ENCODE data around the gene ERMP1.
A peak's percentile ranks its signal among the peaks of the same experiment; 100 is the strongest.
"Not testable (repeated sequence)": the region's sequence is repeated elsewhere in the genome, so short reads cannot be mapped to it uniquely, and the experiment has no call there.

The ERMP1 gene, protein sequence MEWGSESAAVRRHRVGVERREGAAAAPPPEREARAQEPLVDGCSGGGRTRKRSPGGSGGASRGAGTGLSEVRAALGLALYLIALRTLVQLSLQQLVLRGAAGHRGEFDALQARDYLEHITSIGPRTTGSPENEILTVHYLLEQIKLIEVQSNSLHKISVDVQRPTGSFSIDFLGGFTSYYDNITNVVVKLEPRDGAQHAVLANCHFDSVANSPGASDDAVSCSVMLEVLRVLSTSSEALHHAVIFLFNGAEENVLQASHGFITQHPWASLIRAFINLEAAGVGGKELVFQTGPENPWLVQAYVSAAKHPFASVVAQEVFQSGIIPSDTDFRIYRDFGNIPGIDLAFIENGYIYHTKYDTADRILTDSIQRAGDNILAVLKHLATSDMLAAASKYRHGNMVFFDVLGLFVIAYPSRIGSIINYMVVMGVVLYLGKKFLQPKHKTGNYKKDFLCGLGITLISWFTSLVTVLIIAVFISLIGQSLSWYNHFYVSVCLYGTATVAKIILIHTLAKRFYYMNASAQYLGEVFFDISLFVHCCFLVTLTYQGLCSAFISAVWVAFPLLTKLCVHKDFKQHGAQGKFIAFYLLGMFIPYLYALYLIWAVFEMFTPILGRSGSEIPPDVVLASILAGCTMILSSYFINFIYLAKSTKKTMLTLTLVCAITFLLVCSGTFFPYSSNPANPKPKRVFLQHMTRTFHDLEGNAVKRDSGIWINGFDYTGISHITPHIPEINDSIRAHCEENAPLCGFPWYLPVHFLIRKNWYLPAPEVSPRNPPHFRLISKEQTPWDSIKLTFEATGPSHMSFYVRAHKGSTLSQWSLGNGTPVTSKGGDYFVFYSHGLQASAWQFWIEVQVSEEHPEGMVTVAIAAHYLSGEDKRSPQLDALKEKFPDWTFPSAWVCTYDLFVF

DNA sequence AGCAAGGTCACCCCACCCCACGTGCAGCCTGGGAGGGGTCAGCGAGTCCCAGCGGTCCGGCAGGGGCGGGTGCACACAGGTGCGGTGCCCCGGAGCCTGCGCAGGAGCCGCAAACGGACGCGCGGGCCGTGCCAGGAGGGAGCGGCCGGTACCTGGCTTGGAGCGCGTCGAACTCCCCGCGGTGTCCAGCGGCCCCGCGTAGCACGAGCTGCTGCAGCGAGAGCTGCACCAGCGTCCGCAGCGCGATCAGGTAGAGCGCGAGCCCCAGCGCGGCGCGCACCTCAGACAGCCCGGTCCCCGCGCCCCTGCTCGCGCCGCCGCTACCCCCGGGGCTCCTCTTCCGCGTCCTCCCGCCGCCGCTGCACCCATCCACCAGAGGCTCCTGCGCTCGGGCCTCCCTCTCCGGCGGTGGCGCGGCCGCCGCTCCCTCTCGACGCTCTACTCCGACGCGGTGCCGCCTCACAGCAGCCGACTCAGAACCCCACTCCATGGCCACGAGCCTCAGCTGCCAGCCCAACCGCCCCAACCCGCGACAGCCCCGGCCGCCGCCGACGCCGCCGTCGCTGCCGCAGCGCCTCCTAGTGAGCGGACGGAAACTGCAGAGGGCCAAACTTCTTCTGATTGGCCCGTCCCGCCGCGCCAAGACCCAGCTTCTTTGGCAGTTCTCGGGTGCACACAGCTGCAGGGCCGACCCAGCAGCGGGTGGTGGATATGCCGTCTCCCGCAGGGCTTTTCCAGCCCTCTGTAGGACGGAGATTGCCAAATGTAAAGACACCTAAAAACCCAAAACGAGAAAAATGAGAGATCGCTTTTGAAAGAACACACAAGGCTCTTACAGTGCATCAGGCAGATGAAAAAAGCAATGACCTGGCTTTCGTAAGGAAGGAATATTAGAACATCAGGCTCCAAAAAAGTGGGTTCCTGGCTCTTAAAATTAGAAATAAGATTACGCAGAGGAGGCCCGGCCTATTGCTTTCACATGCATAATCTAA, at the start of gene ERMP1:
Gene ERMP1 (minus strand): TSS at position 580 of the 992 bp plus-strand sequence. CDS start 90 bp downstream, at position 490.
- peak; percentile 91 for DNase-seq

DNA sequence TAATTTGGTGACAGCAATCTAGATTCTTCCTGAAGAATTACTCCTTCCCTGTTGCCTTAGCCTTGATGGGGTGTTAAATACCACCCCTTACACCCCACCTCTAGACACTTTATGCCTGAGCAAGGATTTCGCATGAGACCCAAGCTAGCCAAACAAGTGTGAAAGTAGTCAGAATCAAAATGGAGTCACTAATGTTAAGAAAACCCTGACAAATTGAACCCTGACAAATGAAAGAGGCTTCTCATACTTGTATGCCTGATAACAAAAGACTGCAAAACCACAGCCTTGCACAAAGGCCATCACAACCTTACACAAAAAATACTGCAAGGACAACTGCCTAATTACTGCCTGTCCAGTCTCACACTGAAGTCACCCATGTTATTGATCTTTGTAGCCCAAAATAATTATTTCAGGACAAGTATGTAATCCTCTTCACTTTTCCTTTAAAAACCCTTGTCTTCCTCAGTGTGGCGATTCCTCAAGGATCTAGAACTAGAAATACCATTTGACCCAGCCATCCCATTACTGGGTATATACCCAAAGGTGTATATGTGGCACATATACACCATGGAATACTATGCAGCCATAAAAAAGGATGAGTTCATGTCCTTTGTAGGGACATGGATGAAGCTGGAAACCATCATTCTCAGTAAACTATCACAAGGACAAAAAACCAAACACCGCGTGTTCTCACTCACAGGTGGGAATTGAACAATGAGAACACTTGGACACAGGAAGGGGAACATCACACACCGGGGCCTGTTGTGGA, 49.5 kb upstream of the ERMP1 start:
- not testable (repeated sequence) for DNase-seq

GRCh38 chr9:5879419-5880181, 46.7 kb upstream of the ERMP1 start:
- no peak for DNase-seq

DNA sequence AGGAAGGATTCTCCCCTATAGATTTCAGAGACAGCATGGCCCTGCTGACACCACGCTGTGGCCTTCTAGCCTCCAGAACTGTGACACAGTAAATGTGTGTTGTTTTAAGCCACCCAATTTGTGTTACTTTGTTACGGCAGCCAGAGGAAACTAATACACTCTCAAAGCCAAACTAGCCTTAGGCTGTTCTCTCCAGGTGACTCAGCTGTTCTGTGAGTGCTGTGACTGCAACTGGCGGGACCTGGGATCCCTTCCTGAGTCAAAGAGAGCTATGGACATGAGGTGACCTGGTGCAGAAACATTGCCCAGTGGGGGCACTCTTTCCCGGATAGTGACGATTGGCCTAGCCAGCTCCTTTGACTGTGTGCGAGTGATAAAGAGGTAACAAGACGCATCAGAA, 43.8 kb upstream of the ERMP1 start:
- no peak for DNase-seq

GRCh38 chr9:5876026-5876425, 43.1 kb upstream of the ERMP1 start:
- no peak for DNase-seq

DNA sequence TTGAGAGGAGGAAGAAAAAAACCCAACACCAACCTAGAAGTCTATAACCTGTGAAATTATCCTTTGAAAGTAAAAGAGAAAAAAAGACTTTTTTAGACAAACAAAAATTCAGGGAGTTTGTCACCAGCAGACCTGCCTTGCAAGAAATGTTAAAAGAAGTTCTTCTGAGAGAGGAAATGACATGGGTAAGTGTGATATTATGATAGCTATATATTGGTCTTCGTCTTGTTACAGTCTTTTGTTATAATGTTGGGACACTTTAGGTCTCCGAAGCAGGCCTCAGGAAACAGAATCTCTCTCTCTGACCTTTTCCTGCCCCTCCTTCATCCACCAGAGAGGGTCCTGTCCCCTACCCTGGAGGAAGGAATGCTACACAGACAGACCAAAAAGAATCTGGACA, 41.1 kb upstream of the ERMP1 start:
- no peak for DNase-seq

- DNase-seq: no peak
Observed at GRCh38 chr9:5873439-5873838, 40.5 kb upstream of the ERMP1 start.

DNA sequence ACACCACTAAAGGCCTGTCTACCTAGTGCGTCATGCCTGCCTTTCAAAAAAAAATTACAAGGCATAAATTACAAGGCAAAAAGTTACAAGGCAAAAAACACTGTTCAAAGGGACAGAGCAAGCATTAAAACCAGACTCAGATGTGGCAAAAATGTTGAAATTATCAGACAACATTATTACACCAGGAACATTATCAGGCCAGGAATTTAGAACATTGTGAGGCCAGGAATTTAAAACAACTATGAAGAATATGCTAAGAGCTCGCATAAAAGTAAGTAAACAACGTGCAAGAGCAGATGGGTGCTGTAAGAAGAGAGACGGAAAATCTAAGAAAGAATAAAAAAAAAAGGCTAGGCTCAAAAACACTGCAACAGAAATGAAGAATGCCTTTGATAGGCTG, 39.6 kb upstream of the ERMP1 start:
- DNase-seq: no peak

- DNase-seq: no peak
Observed at GRCh38 chr9:5871785-5872184, 38.9 kb upstream of the ERMP1 start.

DNA sequence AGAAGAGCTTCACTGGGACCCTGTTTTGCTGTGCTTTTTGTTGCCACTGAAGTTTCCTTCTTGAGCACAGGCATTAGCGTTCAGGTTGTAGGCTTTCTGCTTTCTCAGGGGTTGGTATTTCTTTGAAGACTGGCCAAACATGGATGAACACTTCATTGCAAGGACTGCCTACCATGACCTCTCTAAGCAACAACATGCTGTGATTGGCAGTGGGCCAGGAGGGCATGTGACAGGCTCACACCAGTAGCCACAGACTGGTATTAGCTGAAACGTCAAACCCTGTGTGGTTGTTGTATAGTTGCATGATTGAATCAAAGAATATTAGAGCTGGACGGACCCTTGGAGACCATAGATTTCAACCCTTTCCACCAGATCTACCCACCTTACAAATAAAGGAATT, 37.8 kb upstream of the ERMP1 start:
- no peak for DNase-seq

- no peak for DNase-seq
Observed at GRCh38 chr9:5870020-5870339, 37.1 kb upstream of the ERMP1 start.

GRCh38 chr9:5869315-5870019, 36.5 kb upstream of the ERMP1 start:
- peak; percentile 8 for DNase-seq

DNA sequence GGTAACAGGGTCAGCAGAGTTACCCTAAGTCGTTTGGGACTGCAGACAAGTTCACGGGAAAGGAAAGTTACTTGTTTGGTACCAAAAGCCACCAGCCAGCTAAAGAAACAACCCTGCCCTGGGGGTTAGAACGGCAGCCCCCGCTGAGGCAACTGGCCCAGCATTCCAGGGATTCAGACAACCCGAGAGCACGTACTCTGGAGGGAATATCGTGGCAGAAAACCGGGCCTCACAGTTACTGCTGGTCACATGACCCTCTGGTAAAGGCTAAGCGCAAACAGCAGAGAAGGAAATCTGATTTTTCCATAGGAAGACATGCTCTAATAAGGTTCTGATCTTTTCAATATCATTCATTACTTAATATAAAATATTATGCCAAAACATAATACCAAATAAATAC, 35.3 kb upstream of the ERMP1 start:
- no peak for DNase-seq

GRCh38 chr9:5866685-5867084, 33.8 kb upstream of the ERMP1 start:
- no peak for DNase-seq

DNA sequence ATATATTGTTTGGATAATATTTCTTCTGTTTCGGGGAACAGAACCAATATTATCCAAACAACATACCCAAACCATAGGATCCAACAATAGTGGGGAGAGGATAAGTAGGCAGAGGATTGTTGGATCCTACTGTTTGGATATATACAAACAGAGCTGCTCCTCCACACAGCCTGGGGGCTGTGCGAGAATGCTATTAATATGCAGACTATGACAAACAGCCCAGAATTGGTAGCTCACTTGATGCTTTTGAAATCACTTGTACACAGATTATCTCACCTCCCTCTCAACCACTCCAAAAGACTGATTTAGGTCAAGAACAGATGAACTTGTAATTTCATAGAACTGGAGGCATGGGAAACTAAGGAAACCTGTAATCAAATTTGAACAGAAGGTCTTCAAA, 33.4 kb upstream of the ERMP1 start:
- no peak for DNase-seq

DNA sequence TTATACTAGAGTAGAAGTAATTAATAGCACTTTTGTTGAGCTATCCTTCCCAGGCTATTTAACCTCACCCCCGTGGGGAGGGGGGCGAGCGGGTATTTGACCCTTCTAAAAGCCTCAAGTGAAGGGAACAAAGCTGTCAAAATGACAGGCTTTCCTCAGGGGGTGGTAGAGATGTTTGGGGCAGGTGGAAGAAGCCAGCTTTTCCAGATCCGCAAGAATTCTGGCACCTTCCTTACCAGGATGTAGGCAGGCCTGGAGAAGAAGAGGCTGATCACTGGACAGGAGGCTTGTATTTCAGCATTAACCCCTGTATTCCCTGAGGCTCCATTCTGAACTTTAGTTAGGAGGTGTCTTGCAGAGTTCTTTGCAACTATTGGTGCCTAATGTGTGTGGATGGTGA, 31.5 kb upstream of the ERMP1 start:
- DNase-seq: no peak

GRCh38 chr9:5863092-5863746, 30.3 kb upstream of the ERMP1 start:
- DNase-seq: no peak

DNA sequence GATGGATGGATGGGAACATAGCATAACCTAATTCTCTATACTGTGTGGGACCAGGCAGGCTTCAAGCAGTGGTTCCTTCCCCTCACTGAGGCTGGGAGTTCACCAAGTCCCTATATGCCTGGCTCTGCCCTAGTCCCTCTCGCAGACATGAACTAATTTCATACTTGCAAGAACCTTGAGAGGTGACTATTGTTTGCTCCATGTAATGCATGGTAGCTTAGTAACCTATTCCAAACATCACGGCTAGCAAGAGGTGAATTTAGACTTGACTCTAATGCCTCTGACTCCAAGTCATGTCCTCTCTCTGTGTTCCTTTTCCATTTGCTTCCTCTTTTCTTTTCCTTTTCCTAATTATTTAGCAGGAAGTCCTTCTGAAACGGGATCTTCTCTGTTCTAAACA, 25.9 kb upstream of the ERMP1 start:
- DNase-seq: no peak

GRCh38 chr9:5857928-5858327, 25.0 kb upstream of the ERMP1 start:
- DNase-seq: no peak
